ENCODE results near the gene DCC.

The DCC gene

GRCh38 chr18:53224128-53224778 lies 884.3 kb downstream of the DCC start:
- DNase-seq (ENCODE audit: low read depth) = no peak

- no peak for DNase-seq (ENCODE audit: low read depth)
Measured at GRCh38 chr18:53225567-53226325, 885.7 kb downstream of the DCC start.

GRCh38 chr18:53234610-53235009 lies 894.6 kb downstream of the DCC start:
- no peak for DNase-seq (ENCODE audit: low read depth)

GRCh38 chr18:53241161-53241560 lies 901.2 kb downstream of the DCC start:
- no peak for DNase-seq (ENCODE audit: low read depth)

GRCh38 chr18:53253789-53254188 lies 913.8 kb downstream of the DCC start:
- DNase-seq (ENCODE audit: low read depth) = no peak

- DNase-seq (ENCODE audit: low read depth) = no peak
Measured at GRCh38 chr18:53254265-53254664, 914.3 kb downstream of the DCC start.

GRCh38 chr18:53261241-53261640 lies 921.2 kb downstream of the DCC start:
- no peak for DNase-seq (ENCODE audit: low read depth)

- no peak for DNase-seq (ENCODE audit: low read depth)
Measured at GRCh38 chr18:53266850-53267249, 926.9 kb downstream of the DCC start.

- DNase-seq (ENCODE audit: low read depth) = no peak
Measured at GRCh38 chr18:53268455-53268854, 928.5 kb downstream of the DCC start.

- no peak for DNase-seq (ENCODE audit: low read depth)
Measured at GRCh38 chr18:53281406-53281805, 941.4 kb downstream of the DCC start.

- no peak for DNase-seq (ENCODE audit: low read depth)
Measured at GRCh38 chr18:53283708-53284107, 943.7 kb downstream of the DCC start.

GRCh38 chr18:53305461-53305860 lies 965.5 kb downstream of the DCC start:
- DNase-seq (ENCODE audit: low read depth) = no peak

- DNase-seq (ENCODE audit: low read depth) = no peak
Measured at GRCh38 chr18:53319628-53320027, 979.6 kb downstream of the DCC start.

- DNase-seq (ENCODE audit: low read depth) = no peak
Measured at GRCh38 chr18:53322163-53322562, 982.2 kb downstream of the DCC start.

- no peak for DNase-seq (ENCODE audit: low read depth)
Measured at GRCh38 chr18:53324353-53324752, 984.4 kb downstream of the DCC start.

GRCh38 chr18:53360501-53361443 lies 1020.8 kb downstream of the DCC start:
- DNase-seq (ENCODE audit: low read depth) = no peak

GRCh38 chr18:53375621-53376020 lies 1035.6 kb downstream of the DCC start:
- DNase-seq (ENCODE audit: low read depth) = no peak

GRCh38 chr18:53380063-53380639 lies 1040.2 kb downstream of the DCC start:
- DNase-seq (ENCODE audit: low read depth) = no peak

- DNase-seq (ENCODE audit: low read depth) = no peak
Measured at GRCh38 chr18:53382870-53383269, 1042.9 kb downstream of the DCC start.

- no peak for DNase-seq (ENCODE audit: low read depth)
Measured at GRCh38 chr18:53385889-53386288, 1045.9 kb downstream of the DCC start.

- no peak for DNase-seq (ENCODE audit: low read depth)
Measured at GRCh38 chr18:53387581-53387980, 1047.6 kb downstream of the DCC start.

- DNase-seq (ENCODE audit: low read depth) = no peak
Measured at GRCh38 chr18:53402670-53403069, 1062.7 kb downstream of the DCC start.

Measured in activated T-cell treated with anti-CD3 and anti-CD28 coated beads for 1 hour (primary cell).